Ishikawa (cell line): ENCODE data around the gene APOBEC3G.
"Not testable (repeated sequence)": the region's sequence is repeated elsewhere in the genome, so short reads cannot be mapped to it uniquely, and the experiment has no call there.

ENCODE experiments used
- MAX ChIP-seq: IDR thresholded peaks from 2 replicates; pipeline ENCODE4 v1.6.1; 2012
- RAD21 ChIP-seq: IDR thresholded peaks from 2 replicates; pipeline ENCODE4 v1.6.1; 2012; ENCODE audit warnings: low read depth
- TAF1 ChIP-seq: IDR thresholded peaks from 2 replicates; pipeline ENCODE4 v1.6.1; 2012; ENCODE audit warnings: low read depth, mild to moderate bottlenecking
- TEAD4 ChIP-seq: IDR thresholded peaks from 2 replicates; pipeline ENCODE4 v1.6.1; 2012
- YY1 ChIP-seq: IDR thresholded peaks from 2 replicates; pipeline ENCODE4 v1.6.1; 2012; ENCODE audit warnings: low read depth

DNA sequence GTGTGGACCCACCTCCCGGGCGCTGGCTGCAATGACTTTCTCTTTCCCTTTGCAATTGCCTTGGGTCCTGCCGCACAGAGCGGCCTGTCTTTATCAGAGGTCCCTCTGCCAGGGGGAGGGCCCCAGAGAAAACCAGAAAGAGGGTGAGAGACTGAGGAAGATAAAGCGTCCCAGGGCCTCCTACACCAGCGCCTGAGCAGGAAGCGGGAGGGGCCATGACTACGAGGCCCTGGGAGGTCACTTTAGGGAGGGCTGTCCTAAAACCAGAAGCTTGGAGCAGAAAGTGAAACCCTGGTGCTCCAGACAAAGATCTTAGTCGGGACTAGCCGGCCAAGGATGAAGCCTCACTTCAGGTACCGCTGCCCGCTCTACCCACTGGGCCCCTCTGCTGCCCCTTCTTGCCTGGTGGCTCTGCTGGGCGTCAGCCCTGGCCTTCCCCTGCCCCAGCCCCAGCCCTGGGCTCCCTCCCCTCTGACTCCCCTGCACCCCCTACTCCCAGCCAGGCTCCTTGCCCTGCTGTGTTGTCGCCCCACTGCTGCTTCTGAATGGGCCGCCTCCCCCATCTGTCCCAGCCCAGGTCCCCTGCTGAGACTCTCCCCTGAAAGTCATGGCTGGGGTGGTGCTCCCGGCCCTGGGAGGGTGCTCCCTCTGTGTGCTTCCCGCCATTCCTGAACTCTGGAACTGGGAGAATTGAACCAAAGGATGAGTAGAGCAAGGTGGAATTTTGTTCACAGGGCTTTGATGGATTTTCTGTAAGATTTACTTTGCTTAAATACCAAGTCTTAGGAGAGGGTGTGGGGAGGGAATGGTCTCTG, at the start of gene APOBEC3G:
- not testable (repeated sequence) for TF ChIP-seq TEAD4, YY1, TAF1, MAX, RAD21
